Measurements from ENCODE around the gene MAGI2. TPM values are rescaled to one million over a fixed set of nuclear protein-coding genes. Genes with fewer than 3 reads are reported as not detected.

MAGI2 gene
- total RNA-seq, 1 experiment from 2014 or later: 14.3 TPM

- no peak for TF ChIP-seq CTCF (conservative IDR thresholded peaks at IDR 0.05)
- no peaks in the 10 kb centered on the region for H3K79me1 ChIP-seq (ENCODE audit: insufficient read depth, low read depth, low read length, poor library complexity, severe bottlenecking)
- no peaks in the 10 kb centered on the region for H3K9me3 Mint-ChIP-seq
- H3K4ac ChIP-seq (ENCODE audit: low read depth, low read length): no peak overlapping the region
- no peak overlapping the region for H4K8ac ChIP-seq (replicated peaks; ENCODE audit: insufficient read length, low read depth, low read length)
- H2BK15ac ChIP-seq (ENCODE audit: low read depth, low read length): no peak overlapping the region
- no peaks in the 10 kb centered on the region for H3K4me1 Mint-ChIP-seq
- no peaks in the 10 kb centered on the region for H3K27me3 Mint-ChIP-seq (ENCODE audit: low read depth)
- no peak overlapping the region for H2AFZ ChIP-seq (ENCODE audit: low read length)
- H3K23ac ChIP-seq (ENCODE audit: insufficient read length, low read depth, low read length): no peak overlapping the region
- no peaks in the 10 kb centered on the region; the same call in 1 of the 2 replicates for H3K79me2 ChIP-seq (ENCODE audit: insufficient read depth, low read length)
- H4K20me1 ChIP-seq (ENCODE audit: control insufficient read depth, insufficient read depth, insufficient read length): no peaks in the 10 kb centered on the region
- H3K4me3 Mint-ChIP-seq: no peak overlapping the region
- no peak overlapping the region for H4K91ac ChIP-seq (ENCODE audit: insufficient read length, low read depth, low read length)
- H4K5ac ChIP-seq (ENCODE audit: insufficient read length, low read depth, low read length): no peak overlapping the region
- no peaks in the 10 kb centered on the region for H3K27me3 ChIP-seq (ENCODE audit: insufficient read depth, low read length)
- H3K4me1 ChIP-seq (ENCODE audit: insufficient read depth, low read length): no peaks in the 10 kb centered on the region
- no peak overlapping the region for H3K14ac ChIP-seq (ENCODE audit: insufficient read depth, low read length)
- H3K4me2 ChIP-seq (ENCODE audit: insufficient read depth, insufficient read length, low read length): no peak overlapping the region
- H3K27ac Mint-ChIP-seq: no peak overlapping the region
- H2BK12ac ChIP-seq (ENCODE audit: insufficient read length, low read depth, low read length): no peak overlapping the region
- no peak overlapping the region for H3K27ac ChIP-seq (ENCODE audit: insufficient read length, low read depth, low read length)
- no peak for DNase-seq
- no peaks in the 10 kb centered on the region for H3K36me3 Mint-ChIP-seq (ENCODE audit: insufficient read depth in 1 of 3, low read depth in 3 of 3)
- H2AK5ac ChIP-seq (ENCODE audit: insufficient read length, low read length): no peak overlapping the region
- H2BK20ac ChIP-seq (ENCODE audit: low read depth, low read length, poor library complexity, severe bottlenecking): no peak overlapping the region
- H3K18ac ChIP-seq (ENCODE audit: insufficient read length, low read depth, low read length): no peak overlapping the region
- H2BK5ac ChIP-seq (ENCODE audit: insufficient read length, low read length): no peak overlapping the region
- no peaks in the 10 kb centered on the region for H3K9me3 ChIP-seq (ENCODE audit: control insufficient read depth, low read depth, low read length)
- no peak overlapping the region for H3T11ph ChIP-seq (ENCODE audit: low read length)
- no peak overlapping the region for H3K9ac ChIP-seq (ENCODE audit: extremely low read depth, insufficient read length, low read length)
- no peak overlapping the region for H3K56ac ChIP-seq (ENCODE audit: insufficient read length, low read depth, low read length)
- H3K23me2 ChIP-seq (ENCODE audit: insufficient read length, low read depth, low read length, poor library complexity, severe bottlenecking): no peaks in the 10 kb centered on the region
- WGBS (ENCODE audit: extremely low coverage, insufficient read length, low lambda C conversion rate): no CpG with 5 or more reads among the region's 5 CpGs
- no peak overlapping the region for H2BK120ac ChIP-seq (ENCODE audit: low read depth, low read length, poor library complexity, severe bottlenecking)
Measured at GRCh38 chr7:78448911-78449310, 1004.6 kb downstream of the MAGI2 start.
